Neuron (in vitro differentiated cells): ENCODE results near the gene GFOD2.

ENCODE experiments used
- H2AFZ ChIP-seq: one replicate; pipeline ENCODE4 v1.6.1; 2013; ENCODE audit warnings: low read depth, mild to moderate bottlenecking, inconsistent platforms, low read length, moderate library complexity
- H3K27me3 ChIP-seq: one replicate; pipeline ENCODE4 v1.6.1; 2013; ENCODE audit warnings: low read length; ENCODE audit not compliant: insufficient read depth
- H3K36me3 ChIP-seq: one replicate; pipeline ENCODE4 v1.6.1; 2013; ENCODE audit warnings: low read length; ENCODE audit not compliant: insufficient read depth
- H3K4me1 ChIP-seq: one replicate; pipeline ENCODE4 v1.6.1; 2013; ENCODE audit warnings: low read length; ENCODE audit not compliant: insufficient read depth
- H3K4me3 ChIP-seq: 2 replicates; pipeline ENCODE4 v1.5.1; 2013; ENCODE audit warnings: mild to moderate bottlenecking, low read length, moderate library complexity
- H3K9me3 ChIP-seq: one replicate; pipeline ENCODE4 v1.6.1; 2013; ENCODE audit warnings: low read length

Gene GFOD2

DNA sequence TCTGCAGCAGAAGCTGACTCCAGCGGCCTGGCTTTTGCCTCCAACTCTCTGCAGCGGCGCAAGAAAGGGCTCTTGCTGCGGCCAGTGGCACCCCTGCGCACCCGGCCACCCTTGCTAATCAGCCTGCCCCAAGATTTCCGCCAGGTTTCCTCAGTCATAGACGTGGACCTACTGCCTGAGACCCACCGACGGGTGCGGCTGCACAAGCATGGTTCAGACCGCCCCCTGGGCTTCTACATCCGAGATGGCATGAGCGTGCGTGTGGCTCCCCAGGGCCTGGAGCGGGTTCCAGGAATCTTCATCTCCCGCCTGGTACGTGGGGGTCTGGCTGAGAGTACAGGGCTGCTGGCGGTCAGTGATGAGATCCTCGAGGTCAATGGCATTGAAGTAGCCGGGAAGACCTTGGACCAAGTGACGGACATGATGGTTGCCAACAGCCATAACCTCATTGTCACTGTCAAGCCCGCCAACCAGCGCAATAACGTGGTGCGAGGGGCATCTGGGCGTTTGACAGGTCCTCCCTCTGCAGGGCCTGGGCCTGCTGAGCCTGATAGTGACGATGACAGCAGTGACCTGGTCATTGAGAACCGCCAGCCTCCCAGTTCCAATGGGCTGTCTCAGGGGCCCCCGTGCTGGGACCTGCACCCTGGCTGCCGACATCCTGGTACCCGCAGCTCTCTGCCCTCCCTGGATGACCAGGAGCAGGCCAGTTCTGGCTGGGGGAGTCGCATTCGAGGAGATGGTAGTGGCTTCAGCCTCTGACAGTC is 57.0 kb downstream of the GFOD2 start:
- no peaks in the 10 kb centered on the region for H3K27me3 ChIP-seq
- peaks cover 26% of the 10 kb centered on the region for H3K36me3 ChIP-seq
- H2AFZ ChIP-seq = no peak overlapping the region
- peak overlapping the region; percentile 76 for H3K4me3 ChIP-seq
- peaks cover 27% of the 10 kb centered on the region for H3K4me1 ChIP-seq
- no peaks in the 10 kb centered on the region for H3K9me3 ChIP-seq

DNA sequence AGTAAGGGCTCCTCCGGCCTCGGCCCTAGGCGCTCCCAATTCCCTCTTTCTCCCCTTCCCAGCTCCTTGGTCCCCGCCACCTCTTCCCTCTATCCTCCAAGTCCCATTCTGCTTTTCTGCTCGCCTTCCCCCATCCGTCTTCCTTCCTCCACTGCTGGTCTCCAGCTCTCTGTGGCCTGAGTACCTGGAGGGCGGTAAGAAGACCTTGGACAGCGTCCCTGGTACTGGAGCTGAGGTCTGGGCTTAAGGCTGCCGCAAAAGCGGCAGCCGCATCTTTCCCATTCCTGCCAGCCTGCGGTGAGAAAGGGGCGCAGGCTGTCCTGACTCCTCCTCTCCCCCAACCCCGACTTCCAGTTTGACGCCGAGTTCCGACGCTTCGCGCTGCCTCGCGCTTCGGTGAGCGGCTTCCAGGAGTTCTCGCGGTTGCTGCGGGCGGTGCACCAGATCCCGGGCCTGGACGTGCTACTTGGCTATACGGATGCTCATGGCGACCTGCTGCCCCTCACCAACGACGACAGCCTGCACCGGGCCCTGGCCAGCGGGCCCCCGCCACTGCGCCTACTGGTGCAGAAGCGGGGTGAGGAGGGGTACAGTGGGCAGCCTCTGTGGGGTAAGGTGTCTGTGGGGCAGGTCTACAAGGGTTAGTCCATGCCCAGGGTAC is 57.9 kb downstream of the GFOD2 start:
- H3K9me3 ChIP-seq = no peaks in the 10 kb centered on the region
- peak overlapping the region; percentile 76 for H3K4me3 ChIP-seq

DNA sequence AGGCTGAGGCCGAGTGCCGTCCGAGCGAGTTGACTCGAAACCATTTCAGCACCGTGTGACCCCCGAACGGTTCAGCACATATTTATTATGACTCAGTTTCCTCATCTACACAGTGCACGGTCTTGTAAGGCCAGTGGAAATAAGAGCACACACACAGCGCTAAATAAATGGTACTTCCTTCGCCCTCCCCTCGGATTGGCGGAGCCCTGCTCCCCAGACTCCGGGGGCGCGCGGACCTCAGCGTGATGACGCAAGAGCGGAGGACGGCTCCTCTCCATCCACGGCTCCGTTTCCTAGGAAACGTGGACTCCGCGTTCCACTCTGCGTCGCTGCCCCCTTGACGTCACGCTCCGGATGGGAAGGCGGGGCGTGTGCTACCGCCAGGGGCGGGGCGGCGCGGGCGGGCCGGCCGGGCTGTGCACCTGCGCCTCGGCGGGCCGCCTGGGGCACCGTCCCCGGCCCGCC is 58.5 kb downstream of the GFOD2 start, which contains the start of gene PARD6A:
TSS of gene PARD6A (plus strand) at position 397 of the 465 bp plus-strand sequence. CDS start 79 bp downstream, outside the sequence.
- no peaks in the 10 kb centered on the region for H3K27me3 ChIP-seq
- H3K36me3 ChIP-seq = peaks cover 30% of the 10 kb centered on the region
- peak within 1 kb of the TSS; percentile 76 for H3K4me3 ChIP-seq
- H3K4me1 ChIP-seq = peaks cover 21% of the 10 kb centered on the region
- H2AFZ ChIP-seq = peak within 1 kb of the TSS; percentile 64
- H3K9me3 ChIP-seq = no peaks in the 10 kb centered on the region

More for the DNA sequence above, 57.9 kb downstream of the GFOD2 start:
- Histone ChIP-seq H3K36me3 (peaks cover 30% of the 10 kb centered on the region), H3K27me3 (no peaks in the 10 kb centered on the region), H3K4me1 (peaks cover 25% of the 10 kb centered on the region), H2AFZ (peak overlapping the region; percentile 64)

DNA sequence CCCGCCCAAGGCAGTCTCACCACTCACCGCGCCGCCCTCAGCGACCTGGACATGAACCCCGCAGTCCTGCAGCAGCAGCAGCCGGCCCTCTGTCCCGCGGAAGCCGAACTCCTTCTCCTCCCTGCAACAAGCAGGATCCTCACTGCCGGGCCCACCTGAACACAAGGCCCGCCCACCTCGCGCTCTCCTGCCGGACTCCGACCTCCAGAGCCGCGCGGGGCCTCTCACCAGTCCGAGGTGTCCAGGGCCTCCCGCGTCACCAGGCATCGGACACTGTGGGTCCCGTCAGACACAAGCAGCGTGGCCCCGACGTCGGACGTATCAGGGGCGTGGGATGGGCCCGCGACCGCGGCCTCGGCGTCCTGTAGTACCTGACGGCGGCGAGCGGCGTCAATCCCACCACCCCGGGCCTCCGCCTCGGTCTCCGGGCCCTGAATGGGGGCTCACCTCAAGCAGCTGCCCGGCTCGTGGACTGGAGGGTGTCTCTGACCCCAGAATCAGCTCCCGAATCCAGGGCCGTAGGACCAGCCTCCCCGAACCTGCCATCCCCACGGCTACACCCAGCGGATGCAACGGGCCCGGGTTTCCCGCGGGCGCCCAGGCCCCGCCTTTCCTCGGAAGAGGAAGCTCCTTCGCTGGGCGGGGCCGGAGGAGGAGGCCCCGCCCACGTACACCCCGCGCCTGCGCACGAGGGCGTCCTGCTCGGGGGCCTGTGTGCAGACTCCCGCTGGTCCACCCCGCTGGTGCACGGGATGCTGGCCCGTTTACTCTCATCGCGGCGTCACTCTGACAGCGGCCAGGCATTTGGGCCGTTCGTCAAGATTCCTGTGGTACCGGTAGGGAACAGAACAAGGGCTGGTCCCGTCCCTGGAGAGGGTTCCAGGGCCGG is 59.2 kb downstream of the GFOD2 start, which contains the start of gene ACD:
TSS of gene ACD (minus strand) at position 586 of the 889 bp plus-strand sequence. CDS start at position 546, 40 bp downstream.
- Histone ChIP-seq H3K36me3 (peaks cover 30% of the 10 kb centered on the region), H3K9me3 (no peaks in the 10 kb centered on the region), H3K4me1 (peaks cover 17% of the 10 kb centered on the region), H3K4me3 (peak within 1 kb of the TSS; percentile 76), H2AFZ (peak within 1 kb of the TSS; percentile 64), H3K27me3 (no peaks in the 10 kb centered on the region)

DNA sequence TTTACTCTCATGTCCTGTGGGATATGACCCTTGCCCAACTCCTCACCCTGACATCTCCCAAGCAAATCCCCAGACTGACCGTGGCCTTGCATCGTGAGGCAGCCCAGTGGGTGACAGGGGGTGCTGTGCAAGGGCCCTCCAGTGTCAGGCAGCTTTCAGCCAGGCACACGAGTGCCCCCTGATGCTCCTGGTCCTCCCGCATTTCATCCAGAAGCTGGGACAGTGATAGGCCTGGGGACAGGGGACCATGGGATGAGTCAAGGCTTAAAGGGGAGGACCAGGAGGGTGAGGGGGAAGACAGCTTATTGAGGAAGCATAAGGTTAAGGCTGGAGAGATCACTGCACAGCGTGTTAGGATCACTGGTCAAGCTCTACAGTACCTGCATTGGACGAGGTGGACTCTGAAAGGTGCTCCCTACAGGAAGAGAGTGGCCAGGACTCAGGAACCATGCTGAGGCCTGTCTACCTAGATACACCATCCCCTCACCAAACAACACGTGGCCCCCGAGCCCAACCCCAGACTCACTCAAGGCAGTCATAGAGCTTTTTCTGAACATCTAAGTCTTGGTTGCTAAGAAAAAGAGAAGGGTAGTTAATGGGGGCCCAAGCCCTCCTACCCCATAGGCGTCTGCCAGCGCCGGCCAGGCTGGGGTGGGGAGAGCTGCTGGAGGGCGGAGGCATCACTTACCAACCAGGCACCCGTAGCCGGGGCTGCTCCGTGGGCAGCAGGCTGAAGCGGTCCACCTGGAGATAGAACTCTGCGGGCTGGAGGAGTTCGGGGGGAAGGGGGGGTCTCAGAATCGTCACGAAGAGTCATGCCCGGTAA is 60.1 kb downstream of the GFOD2 start:
- Histone ChIP-seq H2AFZ (no peak overlapping the region), H3K27me3 (peaks cover 4% of the 10 kb centered on the region), H3K36me3 (peaks cover 27% of the 10 kb centered on the region), H3K9me3 (no peaks in the 10 kb centered on the region), H3K4me3 (peak overlapping the region; percentile 76), H3K4me1 (peaks cover 20% of the 10 kb centered on the region)

DNA sequence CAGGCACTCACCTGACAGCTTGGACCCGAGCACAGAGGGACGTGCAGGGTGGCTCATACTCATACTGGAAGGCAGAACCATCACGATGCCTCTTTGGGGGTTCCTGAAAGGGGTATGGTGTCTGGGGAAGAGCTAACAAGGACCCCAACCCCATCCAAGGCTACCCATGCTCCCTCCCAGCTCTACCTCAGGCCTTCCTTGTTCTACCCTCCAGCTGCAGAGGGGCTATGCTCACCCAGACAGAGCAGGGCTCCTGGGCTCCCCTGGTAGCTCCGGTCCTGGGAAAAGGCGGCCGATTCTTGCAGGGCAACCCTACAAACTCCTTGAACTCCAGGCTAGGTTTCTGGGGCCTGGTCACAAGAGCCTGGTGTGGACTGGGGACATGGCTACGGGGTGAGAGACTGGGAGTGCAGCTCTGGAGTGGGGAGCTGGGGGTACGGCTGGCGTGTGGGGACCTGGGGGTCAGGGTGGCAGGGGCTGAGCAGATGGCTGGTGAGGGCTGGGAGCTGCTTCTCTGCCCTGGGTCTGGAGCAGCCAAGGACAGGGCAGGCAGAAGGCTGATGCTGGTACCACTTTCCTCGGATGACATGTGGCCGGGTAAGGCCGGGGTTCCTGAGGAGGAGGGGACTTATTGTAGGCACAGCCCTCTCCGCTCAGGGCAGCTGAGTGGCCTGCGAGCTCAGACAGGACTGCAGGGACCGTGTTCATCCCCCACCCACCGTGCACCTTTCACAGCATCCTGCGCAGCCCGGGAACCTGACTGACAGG is 61.2 kb downstream of the GFOD2 start:
- no peak overlapping the region for H2AFZ ChIP-seq
- H3K4me3 ChIP-seq = no peak overlapping the region

DNA sequence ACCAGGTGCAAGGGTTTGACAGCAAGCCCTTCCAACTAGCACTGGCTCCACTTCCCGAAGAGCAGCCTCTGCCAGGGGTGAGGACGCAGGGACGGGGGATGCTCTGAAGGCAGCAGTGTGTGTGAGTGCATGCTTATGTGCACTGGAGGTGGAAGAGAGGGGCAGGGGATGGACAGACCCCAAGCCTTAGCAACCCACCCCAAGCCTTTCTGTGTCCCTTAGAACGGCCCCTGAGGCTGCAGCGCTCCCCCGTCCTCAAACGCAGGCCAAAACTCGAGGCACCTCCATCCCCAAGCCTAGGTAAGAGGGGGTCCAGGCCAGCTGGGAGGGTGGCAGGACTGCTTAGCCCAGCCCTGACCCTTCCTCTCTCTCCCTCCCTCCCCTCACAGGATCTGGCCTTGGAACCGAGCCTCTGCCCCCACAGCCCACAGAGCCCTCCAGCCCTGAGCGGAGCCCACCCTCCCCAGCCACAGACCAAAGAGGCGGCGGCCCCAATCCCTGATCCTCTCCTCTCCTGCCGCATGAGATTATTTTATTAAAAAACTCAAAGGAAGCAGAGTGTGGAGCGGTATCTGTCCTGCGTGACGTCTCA is 62.0 kb downstream of the GFOD2 start:
- peaks cover 4% of the 10 kb centered on the region for H3K27me3 ChIP-seq
- no peaks in the 10 kb centered on the region for H3K9me3 ChIP-seq
- H3K4me1 ChIP-seq = peaks cover 30% of the 10 kb centered on the region
- no peak overlapping the region for H3K4me3 ChIP-seq
- no peak overlapping the region for H2AFZ ChIP-seq
- peaks cover 9% of the 10 kb centered on the region for H3K36me3 ChIP-seq

More for the DNA sequence above, 61.2 kb downstream of the GFOD2 start:
- peaks cover 30% of the 10 kb centered on the region for H3K4me1 ChIP-seq
- peaks cover 4% of the 10 kb centered on the region for H3K27me3 ChIP-seq
- H3K9me3 ChIP-seq = no peaks in the 10 kb centered on the region
- H3K36me3 ChIP-seq = peaks cover 17% of the 10 kb centered on the region

DNA sequence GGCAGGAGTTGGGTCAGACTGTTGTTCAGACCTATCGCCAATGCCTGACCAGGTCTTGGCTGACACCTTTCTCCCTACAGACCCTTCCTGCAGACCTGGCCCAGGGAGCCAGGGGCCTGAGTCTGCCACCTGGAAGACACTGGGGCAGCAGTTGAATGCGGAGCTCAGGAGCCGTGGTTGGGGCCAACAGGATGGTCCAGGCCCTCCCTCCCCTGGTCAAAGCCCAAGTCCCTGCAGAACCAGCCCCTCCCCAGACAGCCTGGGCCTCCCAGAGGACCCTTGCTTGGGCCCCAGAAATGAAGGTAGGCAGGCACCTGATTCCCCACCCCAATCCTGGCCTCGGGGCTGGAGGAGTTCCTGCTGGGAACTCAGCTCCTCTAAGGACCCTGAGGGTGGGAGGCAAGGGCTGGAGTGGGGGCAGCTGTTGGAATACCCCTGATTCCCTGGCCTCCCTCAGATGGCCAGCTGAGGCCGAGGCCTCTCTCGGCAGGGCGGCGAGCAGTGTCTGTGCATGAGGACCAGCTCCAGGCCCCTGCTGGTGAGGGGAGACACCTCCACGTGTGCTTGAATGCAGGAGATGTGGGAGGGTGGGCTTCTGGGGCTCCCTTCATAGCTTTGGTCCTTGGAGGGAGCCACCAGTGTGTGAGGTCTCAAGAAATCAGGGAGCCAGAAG is 62.6 kb downstream of the GFOD2 start:
- Histone ChIP-seq H3K9me3 (no peaks in the 10 kb centered on the region), H3K4me3 (no peak overlapping the region), H3K4me1 (peaks cover 26% of the 10 kb centered on the region), H3K27me3 (peaks cover 4% of the 10 kb centered on the region), H3K36me3 (peaks cover 9% of the 10 kb centered on the region), H2AFZ (no peak overlapping the region)

DNA sequence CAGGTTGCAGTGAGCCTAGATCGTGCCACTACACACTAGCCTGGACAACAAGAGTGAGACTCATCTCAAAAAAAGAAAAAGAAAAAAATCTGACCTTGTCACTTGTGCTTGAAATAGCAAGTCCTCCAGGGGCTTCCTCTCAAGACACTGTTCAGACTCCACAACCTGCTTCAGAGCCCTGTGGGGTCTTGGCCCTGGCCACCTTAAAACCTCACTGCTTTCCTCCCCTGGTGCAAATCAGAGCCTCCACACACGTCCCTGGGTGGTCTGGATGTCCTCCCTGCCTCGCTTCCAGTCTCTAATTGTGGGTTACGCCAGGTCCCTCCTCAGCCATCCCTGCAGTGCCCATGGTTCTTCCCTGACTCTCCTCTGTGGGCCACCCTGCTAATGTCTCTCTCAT is 63.8 kb downstream of the GFOD2 start:
- no peaks in the 10 kb centered on the region for H3K9me3 ChIP-seq
- no peak overlapping the region for H3K4me3 ChIP-seq
- peaks cover 21% of the 10 kb centered on the region for H3K4me1 ChIP-seq
- no peak overlapping the region for H2AFZ ChIP-seq
- peaks cover 9% of the 10 kb centered on the region for H3K36me3 ChIP-seq
- H3K27me3 ChIP-seq = peaks cover 11% of the 10 kb centered on the region

DNA sequence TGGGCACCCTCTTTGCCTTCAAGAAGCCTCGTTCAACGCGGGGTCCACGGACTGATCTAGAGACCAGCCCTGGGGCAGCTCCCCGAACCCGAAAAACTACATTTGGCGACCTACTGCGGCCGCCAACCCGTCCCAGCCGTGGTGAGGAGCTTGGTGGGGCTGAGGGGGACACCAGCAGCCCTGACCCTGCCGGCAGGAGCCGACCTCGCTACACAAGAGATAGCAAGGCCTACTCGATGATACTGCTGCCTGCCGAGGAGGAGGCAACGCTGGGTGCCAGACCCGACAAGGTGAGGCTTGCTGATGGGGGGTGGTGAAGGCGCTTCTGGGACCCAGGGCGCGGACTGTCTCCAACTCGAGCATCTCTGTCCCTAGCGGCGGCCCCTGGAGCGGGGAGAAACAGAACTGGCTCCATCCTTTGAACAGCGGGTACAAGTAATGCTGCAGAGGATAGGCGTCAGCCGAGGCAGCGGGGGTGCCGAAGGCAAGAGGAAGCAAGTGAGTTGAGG is 64.7 kb downstream of the GFOD2 start:
- peaks cover 20% of the 10 kb centered on the region for H3K4me1 ChIP-seq
- peaks cover 15% of the 10 kb centered on the region for H3K27me3 ChIP-seq
- H3K4me3 ChIP-seq = no peak overlapping the region
- H3K9me3 ChIP-seq = no peaks in the 10 kb centered on the region
- H3K36me3 ChIP-seq = peaks cover 9% of the 10 kb centered on the region
- no peak overlapping the region for H2AFZ ChIP-seq
